PFSK-1 (cell line): ENCODE data around the gene WDR59.

Experiments
- REST ChIP-seq, 2 experiments: IDR thresholded peaks; 2 replicates each; pipeline versions ENCODE4 v1.6.1 to v1.8.0; 2011 to 2012; ENCODE audit warnings: low read depth in 2 of 2, low read length in 2 of 2, control low read depth in 1 of 2, inconsistent platforms in 1 of 2, mild to moderate bottlenecking in 1 of 2, moderate library complexity in 1 of 2; ENCODE audit not compliant: insufficient read depth in 1 of 2
- SIN3A ChIP-seq: IDR thresholded peaks from 2 replicates; pipeline ENCODE4 v1.6.1; 2012; ENCODE audit warnings: mild to moderate bottlenecking, low read length, moderate library complexity, borderline replicate concordance; ENCODE audit not compliant: insufficient read depth
- TAF1 ChIP-seq: IDR thresholded peaks from 2 replicates; pipeline ENCODE4 v1.6.1; 2012; ENCODE audit warnings: low read length, control low read depth, borderline replicate concordance; ENCODE audit not compliant: insufficient read depth

DNA sequence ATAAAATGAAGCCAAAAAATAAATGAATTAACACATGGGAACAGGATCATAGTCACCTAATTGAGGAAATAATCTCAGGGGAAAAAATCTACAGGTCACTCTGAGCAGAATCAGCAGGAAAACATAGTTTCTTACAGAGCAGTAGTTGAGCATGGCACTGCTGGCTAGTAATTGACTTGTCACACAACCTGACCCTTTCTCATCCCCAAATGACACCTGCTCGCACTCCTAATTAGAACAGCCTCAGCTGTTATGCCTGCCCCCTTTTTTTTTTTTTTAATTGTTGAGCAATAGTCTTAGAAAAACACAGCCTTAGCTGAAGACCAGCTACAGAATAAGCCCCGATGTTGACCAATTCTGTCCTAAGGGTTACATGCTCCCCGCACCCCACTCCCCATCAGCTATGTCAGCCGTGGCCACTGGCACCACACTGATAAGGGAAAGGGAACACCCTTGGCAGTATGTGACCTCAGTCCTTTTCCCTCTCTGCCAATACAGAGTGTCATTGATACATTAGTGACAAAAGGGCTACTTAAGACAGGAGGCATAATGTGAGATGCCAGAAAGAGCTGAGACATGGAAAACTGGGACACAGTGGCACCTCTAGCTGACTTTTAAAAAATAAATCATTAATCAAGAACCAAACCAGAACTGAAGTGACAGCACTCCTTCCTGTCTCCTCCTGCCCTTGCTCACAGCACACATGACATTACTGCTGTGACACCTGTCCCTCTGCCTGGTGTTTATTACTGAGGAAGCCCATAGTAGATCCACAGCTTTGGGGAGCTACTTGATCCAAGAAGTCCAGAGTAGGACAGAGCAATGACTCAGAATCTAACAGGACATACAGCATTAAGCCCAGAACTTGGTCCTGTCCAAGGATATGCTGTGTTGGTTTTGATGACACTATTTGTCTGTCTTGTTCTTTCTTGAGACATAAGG is 41.7 kb downstream of the WDR59 start:
- TF ChIP-seq TAF1 (no peak), SIN3A (no peak), REST (IDR thresholded peaks at IDR 0.05; ENCODE audit: insufficient read depth in 1 of 2, low read depth in 2 of 2, low read length in 2 of 2) (no peak)
